Suppressor macrophage treated with lipopolysaccharide for 4 hours (primary cell): ENCODE data around the gene GATA2.

Experiments used
- DNase-seq: peaks from one replicate; pipeline ENCODE4 v3.0.0-alpha.2; 2020

Gene GATA2

GRCh38 chr3:128487813-128488635 is 5.0 kb downstream of the GATA2 start:
- DNase-seq, result peak; percentile 72

DNA sequence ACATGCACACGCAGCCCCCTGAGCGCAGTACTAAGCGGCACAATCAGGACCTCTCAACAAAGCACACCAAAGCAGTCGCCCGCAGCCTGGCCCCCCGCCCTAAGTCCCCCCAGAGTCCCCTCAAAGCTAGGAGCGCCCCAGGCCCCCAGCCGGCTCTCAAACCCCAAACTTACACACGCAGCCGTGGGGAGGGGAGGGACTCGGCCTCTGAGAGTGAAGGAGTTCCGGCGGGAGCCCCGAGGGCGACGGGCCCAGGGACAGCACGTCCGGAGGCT is 5.5 kb downstream of the GATA2 start:
- no peak for DNase-seq

DNA sequence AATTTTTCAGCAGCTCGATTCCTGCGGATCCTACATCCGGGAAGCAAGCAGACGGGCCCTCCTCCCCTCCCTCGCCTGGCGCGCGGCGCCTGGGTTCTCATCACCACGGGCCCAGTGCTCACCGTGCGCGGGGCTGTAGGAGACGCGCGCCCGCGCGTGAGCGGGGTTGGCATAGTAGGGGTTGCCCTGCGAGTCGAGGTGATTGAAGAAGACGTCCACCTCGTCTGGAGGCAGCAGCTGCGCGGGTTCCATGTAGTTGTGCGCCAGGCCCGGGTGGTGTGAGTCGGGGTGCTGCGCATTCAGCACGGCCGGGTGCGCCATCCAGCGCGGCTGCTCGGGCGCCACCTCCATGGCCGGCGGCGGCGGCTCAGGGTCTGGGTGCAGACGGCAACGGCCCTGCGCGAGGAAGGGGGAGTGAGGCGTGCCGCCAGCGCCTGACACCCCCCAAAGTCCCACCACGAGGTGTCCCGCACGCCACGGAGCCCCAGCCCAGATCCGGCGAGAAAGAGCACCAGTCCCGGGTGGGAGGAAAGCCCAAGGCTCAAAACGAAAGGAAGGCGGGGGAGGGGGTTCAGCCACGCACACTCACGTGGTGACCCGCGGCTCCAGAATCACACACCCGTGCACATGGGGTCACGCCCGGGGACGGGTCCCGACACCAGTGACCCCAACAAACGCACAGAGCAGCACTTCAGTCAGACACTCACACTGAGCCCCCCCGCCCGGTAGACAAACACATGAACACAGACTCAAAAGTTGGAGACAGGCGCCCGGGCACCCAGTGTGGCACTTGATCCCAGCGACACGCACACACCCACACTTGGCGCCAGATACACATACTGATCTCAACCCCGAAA is 6.1 kb downstream of the GATA2 start:
- no peak for DNase-seq

GRCh38 chr3:128486205-128486628 is 6.8 kb downstream of the GATA2 start:
- no peak for DNase-seq

DNA sequence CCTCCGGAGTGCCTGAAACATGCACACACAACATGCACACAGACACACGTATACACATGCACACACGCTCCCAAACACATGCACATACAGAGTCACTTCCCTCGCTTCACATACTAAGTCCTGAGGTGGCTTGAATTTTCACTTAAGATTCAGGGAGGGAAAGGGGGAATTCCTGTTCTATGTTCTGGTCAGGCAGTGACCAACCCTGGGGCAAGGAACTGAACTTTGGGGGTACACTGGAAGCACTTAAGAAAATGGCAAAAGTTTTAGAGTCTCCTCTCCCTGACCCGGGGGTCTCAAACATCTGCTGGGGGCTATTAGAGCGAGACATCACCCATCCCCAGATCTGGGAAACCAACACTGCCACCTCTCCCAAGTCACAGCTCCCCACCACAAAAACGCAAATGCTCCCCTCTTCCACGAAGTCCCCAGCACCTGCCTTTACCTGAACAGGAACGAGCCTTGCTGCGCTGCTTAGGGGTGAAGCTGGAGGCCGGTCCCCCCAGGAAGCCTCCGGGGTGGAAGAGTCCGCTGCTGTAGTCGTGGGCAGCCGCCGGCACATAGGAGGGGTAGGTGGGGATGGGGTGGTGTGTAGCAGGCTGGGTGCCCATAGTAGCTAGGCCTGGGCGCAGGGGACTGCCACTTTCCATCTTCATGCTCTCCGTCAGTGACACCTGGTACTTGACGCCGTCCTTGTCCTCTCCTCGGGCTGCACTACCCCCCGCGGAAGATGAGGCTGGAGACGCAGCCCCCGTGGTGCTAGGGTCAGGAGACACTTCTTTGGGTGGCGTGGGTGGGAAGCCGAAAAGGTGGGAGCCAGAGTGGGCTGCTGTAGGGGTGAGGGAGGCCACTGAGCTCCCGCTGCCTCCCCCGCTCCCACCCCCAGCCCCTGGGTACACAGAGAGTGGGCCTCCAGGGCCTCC is 7.5 kb downstream of the GATA2 start:
- no peak for DNase-seq

GRCh38 chr3:128484404-128485281 is 8.4 kb downstream of the GATA2 start:
- no peak for DNase-seq

DNA sequence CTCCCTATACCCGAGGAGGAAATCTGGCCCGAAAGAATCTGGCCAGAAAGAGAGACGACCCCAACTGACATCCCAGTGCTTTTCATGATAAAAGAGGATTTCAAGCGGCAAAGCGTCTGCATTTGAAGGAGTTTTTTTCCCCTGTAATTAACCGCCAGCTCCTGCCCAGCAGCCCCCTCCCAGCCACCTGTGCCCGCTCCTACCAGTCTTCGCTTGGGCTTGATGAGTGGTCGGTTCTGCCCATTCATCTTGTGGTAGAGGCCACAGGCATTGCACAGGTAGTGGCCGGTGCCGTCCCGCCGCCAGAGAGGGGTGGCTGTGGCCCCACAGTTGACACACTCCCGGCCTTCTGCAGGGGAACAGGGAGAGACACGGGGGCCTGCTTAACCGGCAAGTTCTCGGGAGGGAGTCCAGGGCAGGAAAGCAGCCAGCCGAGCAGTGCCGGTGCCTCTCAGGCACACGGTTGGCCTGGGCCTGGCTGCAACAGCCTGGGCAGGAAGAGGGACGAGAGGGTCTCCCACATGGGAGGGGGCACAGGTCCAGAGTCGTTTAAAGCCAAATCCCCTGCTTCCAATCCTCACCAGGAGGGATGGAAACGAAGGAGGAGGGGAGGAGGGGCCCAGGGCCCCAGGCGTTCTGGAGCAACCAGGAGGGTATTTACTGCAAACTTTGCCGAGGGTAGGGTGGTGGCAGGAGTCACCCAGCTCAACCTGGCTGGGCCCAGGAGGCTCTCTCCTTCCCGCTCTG is 9.2 kb downstream of the GATA2 start:
- no peak for DNase-seq

DNA sequence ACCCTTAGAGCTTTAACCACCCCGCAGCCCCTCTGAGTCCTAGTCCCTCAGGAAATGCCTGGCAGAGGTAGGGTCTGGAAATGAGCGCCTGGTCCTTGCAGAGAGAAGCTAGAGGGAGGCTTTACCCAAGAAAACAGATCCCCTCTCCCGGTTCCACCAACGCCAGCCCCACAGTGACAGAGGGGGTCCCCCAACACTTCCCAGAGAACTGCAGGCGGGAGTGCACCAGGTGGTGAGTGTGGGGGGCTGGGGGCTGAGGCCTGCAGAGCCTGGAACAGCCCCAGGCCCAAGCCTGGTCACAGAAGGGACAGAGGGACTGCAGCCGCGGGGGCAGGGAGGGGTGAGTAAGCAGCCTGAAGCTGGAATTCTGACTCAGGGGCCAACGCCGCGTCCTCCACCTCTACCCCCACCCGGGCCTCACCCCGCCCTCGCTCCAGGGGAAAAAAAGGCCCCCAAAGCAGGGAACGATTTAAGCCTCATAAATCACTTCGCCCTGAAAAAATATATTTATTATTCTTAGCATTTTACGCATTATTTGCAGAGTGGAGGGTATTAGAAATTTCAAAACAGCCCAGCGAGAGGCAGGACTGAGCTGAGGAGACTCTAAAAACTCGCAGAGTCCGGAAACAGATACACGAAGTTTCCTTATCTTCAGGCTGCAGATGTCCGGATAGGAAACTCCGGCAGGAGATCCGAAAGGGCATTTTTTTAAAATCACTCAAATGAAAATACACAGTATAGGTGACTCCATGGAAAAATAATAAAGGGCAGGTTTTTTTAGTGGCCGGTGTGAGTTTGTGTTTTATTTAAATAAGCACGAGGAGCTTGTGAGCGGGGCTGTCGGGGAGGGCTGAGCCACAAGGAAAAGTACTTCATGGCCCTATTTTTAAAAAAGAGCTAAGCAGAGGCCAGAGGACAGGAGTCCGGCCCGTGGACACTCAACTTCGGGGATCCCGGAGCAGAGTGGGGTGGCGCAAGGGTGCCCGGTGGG is 10.0 kb downstream of the GATA2 start:
- peak; percentile 38 for DNase-seq

DNA sequence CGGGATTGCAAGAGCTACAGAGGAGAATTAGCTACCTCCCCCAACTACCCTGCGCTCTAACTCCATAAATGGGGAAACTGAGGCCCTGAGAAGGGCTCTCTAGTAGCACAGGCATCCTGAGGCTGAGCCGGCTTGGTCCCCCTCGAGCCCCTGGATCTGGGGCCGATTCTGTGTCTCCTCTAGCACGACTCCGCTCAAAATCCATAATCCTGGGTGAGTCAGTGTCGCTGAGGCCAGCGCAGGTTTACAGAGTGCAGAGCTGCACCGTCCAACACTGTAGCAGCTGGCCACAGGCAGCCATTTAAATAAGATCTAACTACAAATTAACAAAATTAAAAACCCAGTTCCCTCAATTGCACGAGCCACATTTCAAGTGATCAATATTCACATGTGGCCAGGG is 10.8 kb downstream of the GATA2 start:
- DNase-seq, result no peak

GRCh38 chr3:128481438-128481942 is 11.5 kb downstream of the GATA2 start:
- DNase-seq, result no peak

DNA sequence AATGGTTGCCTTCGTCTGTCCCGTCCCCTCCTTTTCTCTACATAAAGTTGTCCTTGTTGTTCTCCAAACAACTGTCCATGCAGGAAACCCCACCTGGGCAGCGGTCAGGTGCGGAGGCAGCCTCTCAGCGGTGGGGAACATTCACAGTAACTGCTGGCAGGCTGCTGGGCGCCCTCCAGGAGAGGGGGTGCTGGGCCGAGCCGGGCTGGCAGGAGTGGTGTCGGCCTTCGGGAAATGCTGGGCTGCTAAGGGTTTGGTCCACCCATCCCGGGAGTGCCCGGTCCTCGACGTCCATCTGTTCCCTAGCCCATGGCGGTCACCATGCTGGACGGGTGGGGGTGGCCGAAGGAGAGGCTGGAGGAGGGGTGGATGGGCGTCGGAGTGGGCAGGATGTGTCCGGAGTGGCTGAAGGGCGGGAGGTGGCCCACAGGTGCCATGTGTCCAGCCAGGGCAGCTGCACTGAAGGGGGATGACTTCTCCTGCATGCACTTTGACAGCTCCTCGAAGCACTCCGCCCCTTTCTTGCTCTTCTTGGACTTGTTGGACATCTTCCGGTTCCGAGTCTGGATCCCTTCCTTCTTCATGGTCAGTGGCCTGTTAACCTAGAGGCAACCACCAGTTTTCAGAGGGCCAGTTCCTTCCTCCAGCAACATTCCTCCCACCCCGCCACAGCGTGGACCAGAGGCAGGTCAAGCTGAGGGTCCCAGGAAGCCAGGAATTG is 12.1 kb downstream of the GATA2 start:
- DNase-seq, result no peak

GRCh38 chr3:128480278-128480677 is 12.7 kb downstream of the GATA2 start:
- no peak for DNase-seq

DNA sequence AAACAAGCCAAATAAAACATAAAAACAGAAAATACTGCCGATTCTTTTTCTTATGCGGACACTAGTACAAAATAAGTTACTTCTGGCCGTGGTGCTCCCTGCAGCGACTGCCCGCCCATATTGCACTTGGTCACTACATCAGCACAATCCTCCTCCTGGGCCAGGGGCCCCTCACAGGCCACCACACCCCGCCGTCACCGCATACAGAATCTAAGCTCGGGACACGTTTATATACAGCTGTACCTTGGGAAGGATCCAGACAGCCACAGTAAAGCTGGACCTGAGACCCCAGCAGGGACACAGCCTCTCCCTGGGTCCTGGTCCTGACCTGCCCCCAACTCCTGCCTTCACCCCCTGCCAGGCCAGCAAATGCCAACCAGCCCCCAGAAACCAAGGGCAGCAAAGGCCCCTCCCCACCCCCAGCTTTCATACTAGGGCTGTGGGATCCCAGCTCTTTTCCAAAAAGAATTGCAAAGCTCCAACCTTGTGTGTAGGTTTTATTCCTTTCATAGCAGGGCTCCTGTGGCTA is 13.4 kb downstream of the GATA2 start:
- DNase-seq, result no peak

- DNase-seq, result no peak
Observed at GRCh38 chr3:128478576-128479506, 14.2 kb downstream of the GATA2 start.

DNA sequence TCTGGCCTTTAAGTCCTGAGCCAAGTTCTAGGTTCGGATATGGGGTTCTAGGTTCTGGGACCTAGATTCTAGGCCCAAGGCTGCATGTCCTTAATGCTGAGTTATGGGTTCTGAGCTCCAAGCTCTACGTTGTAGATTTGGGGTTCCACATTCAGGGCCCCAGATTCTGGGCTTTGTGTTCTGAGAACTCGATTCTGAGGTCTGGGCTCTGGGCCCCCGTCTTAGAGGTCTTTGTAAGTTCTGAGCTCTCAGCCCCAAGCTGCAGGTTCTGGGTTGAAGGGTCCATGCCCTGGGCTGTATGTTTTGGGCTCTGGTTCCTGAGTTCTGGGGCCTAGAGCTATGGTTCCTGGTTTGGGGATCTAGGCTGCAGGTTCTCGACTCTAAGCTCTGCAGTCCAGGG is 16.3 kb downstream of the GATA2 start:
- DNase-seq, result no peak

DNA sequence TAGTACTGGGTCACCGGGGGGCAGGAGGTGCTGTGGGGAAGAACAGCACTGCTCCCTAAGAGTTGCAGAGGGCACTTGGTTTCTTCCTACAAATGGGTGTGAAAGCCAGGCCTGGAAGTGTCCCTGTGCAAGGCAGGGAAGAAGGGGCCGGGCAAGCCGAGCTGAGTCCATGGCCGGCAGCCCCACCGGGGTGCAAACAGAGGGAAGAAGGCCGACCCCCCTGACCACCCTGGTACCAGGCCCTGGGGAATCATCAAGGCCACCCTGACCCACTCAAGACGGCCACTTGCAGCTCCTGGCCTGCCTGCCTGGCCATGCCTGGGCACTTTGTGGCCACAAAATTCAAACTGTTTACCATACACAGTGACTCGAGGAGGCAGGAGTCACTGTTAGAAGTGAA is 17.6 kb downstream of the GATA2 start:
- no peak for DNase-seq

DNA sequence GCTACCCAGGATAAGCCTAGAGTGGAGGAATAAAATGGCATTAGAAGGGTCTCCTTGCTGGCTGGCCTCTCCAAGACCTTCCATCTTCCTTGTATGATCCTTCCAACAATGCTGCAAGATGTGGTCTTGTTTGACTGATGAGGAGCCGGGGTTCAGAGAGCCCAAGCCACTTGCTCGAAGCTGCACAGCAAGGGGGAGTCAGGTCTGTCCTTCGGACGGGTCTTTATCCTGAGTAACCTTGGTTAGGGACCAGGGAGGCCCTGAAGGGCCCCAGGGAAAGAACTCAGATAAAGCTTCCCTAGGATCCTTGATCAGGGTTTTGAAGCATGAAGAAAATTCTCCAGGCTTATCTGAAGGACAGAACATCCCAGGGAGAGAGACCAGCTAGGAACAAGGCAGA is 19.3 kb downstream of the GATA2 start:
- DNase-seq, result no peak

- DNase-seq, result no peak
Observed at GRCh38 chr3:128473180-128473519, 19.9 kb downstream of the GATA2 start.
